Gastrocnemius medialis (tissue), 4 donors: ENCODE results near the gene PAQR3.

ENCODE experiments used
- CTCF ChIP-seq, 5 experiments: fragments of 450-650 bp in 3 of 5; fragments of 200-600 bp in 2 of 5; sonication (generic) in 2 of 5; IDR thresholded peaks in 4 of 5; conservative IDR thresholded peaks in 1 of 5; 1 replicate in 4 of 5; 2 replicates in 1 of 5; pipeline ENCODE4 v1.5.1; 2016 to 2019; ENCODE audit warnings: antibody characterized with exemption in 5 of 5, mild to moderate bottlenecking in 3 of 5, moderate library complexity in 3 of 5
- POLR2A ChIP-seq, 2 donors: fragments of 450-650 bp; IDR thresholded peaks; one replicate each; pipeline ENCODE4 v1.6.1; 2017; ENCODE audit warnings: antibody characterized with exemption in 2 of 2, mild to moderate bottlenecking in 2 of 2, moderate library complexity in 2 of 2

- TF ChIP-seq CTCF (IDR thresholded peaks at IDR 0.05 in 4 of 5, conservative IDR thresholded peaks at IDR 0.05 in 1 of 5) (no peak), POLR2A (IDR thresholded peaks at IDR 0.05) (no peak)
Observed at GRCh38 chr4:78944381-78944780, 5.1 kb upstream of the PAQR3 start.
